Loucy (cell line): ENCODE measurements around the gene C14orf119.

ENCODE experiments used
- H2AFZ ChIP-seq: fragments of 200-600 bp; sonication (generic); 2 replicates; pipeline ENCODE4 v1.6.0; 2016; ENCODE audit warnings: antibody characterized with exemption, mild to moderate bottlenecking, low read length, moderate library complexity
- H3F3A ChIP-seq: fragments of 200-600 bp; 2 replicates; pipeline ENCODE4 v1.6.0; 2016; ENCODE audit warnings: antibody characterized with exemption, low read depth, mild to moderate bottlenecking
- H3K27me3 ChIP-seq: fragments of 200-600 bp; sonication (generic); 2 replicates; pipeline ENCODE4 v1.6.1; 2014; ENCODE audit warnings: low read length, mild to moderate bottlenecking; ENCODE audit not compliant: insufficient read depth, poor library complexity, severe bottlenecking
- H3K36me3 ChIP-seq: fragments of 200-600 bp; sonication (generic); 2 replicates; pipeline ENCODE4 v1.6.1; 2016; ENCODE audit warnings: low read length; ENCODE audit not compliant: insufficient read depth
- H3K4me1 ChIP-seq: fragments of 200-600 bp; sonication (generic); 2 replicates; pipeline ENCODE4 v1.5.1; 2014; ENCODE audit warnings: low read length, mild to moderate bottlenecking; ENCODE audit not compliant: insufficient read depth, poor library complexity, severe bottlenecking
- H3K4me2 ChIP-seq: fragments of 200-600 bp; sonication (generic); 2 replicates; pipeline ENCODE4 v1.6.0; 2014; ENCODE audit warnings: antibody characterized with exemption, low read length, low read depth, mild to moderate bottlenecking; ENCODE audit not compliant: poor library complexity, severe bottlenecking
- H3K4me3 ChIP-seq: fragments of 200-600 bp; sonication (generic); 2 replicates; pipeline ENCODE4 v1.5.1; 2014; ENCODE audit warnings: low read length, mild to moderate bottlenecking, mixed read lengths; ENCODE audit not compliant: poor library complexity, severe bottlenecking
- H3K79me2 ChIP-seq: fragments of 200-600 bp; sonication (generic); 2 replicates; pipeline ENCODE4 v1.6.1; 2014; ENCODE audit warnings: low read length; ENCODE audit not compliant: insufficient read depth
- H3K9ac ChIP-seq: fragments of 200-600 bp; sonication (generic); 2 replicates; pipeline ENCODE4 v1.6.0; 2014; ENCODE audit warnings: mild to moderate bottlenecking, low read depth, low read length, moderate library complexity; ENCODE audit not compliant: poor library complexity, severe bottlenecking
- H3K9me2 ChIP-seq: fragments of 200-600 bp; sonication (generic); replicated peaks from 2 replicates; pipeline ENCODE4 v1.6.1; 2016; ENCODE audit warnings: low read depth, low read length, mixed read lengths
- H3K9me3 ChIP-seq: fragments of 200-600 bp; sonication (generic); 2 replicates; pipeline ENCODE4 v1.6.1; 2014; ENCODE audit warnings: mild to moderate bottlenecking, antibody characterized with exemption, low read length, low read depth; ENCODE audit not compliant: insufficient read depth
- H4K20me1 ChIP-seq: fragments of 200-600 bp; sonication (generic); 2 replicates; pipeline ENCODE4 v1.6.0; 2014; ENCODE audit warnings: antibody characterized with exemption, low read length, mild to moderate bottlenecking; ENCODE audit not compliant: insufficient read depth, poor library complexity, severe bottlenecking
- EZH2phosphoT487 ChIP-seq: fragments of 200-600 bp; IDR thresholded peaks from 2 replicates; pipeline ENCODE4 v1.6.1; 2018; ENCODE audit warnings: antibody characterized with exemption, mild to moderate bottlenecking, moderate library complexity, borderline replicate concordance
- TF ChIP-seq, protein P1 (sequence below): fragments of 200-600 bp; sonication (generic); conservative IDR thresholded peaks from 2 replicates; pipeline ENCODE4 v1.5.1; 2014; ENCODE audit warnings: mild to moderate bottlenecking, antibody characterized with exemption, low read length

C14orf119 gene

DNA sequence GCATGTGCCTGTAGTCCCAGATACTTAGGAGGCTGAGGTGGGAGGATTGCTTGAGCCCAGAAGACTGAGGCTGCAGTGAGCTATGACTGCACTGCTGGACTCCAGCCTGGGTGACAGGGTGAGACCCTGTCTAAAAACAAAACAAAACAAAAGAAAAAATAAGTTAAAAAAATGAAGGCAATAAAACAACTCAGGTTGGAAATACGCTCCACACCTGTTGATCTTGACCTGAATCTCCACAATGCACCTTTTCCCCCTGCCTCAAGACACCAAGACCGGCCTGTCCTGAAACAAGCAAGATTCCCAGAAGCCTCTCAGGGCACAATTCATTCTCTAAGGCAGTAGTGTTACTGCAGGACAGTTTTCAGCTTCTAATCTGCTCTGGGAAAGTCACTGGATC, 44.6 kb downstream of the C14orf119 start:
- Histone ChIP-seq H3K27me3 (no peaks in the 10 kb centered on the region), H3K36me3 (no peaks in the 10 kb centered on the region), H3F3A (no peaks in the 10 kb centered on the region), H3K79me2 (no peaks in the 10 kb centered on the region), H3K4me2 (no peak overlapping the region), H4K20me1 (no peaks in the 10 kb centered on the region), H3K9me2 (no peaks in the 10 kb centered on the region), H2AFZ (no peak overlapping the region), H3K9ac (no peak overlapping the region), H3K4me3 (no peak overlapping the region), H3K9me3 (no peaks in the 10 kb centered on the region), H3K4me1 (no peaks in the 10 kb centered on the region)
- no peak for TF ChIP-seq EZH2phosphoT487
- TF ChIP-seq, protein P1, sequence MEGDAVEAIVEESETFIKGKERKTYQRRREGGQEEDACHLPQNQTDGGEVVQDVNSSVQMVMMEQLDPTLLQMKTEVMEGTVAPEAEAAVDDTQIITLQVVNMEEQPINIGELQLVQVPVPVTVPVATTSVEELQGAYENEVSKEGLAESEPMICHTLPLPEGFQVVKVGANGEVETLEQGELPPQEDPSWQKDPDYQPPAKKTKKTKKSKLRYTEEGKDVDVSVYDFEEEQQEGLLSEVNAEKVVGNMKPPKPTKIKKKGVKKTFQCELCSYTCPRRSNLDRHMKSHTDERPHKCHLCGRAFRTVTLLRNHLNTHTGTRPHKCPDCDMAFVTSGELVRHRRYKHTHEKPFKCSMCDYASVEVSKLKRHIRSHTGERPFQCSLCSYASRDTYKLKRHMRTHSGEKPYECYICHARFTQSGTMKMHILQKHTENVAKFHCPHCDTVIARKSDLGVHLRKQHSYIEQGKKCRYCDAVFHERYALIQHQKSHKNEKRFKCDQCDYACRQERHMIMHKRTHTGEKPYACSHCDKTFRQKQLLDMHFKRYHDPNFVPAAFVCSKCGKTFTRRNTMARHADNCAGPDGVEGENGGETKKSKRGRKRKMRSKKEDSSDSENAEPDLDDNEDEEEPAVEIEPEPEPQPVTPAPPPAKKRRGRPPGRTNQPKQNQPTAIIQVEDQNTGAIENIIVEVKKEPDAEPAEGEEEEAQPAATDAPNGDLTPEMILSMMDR: no peak

DNA sequence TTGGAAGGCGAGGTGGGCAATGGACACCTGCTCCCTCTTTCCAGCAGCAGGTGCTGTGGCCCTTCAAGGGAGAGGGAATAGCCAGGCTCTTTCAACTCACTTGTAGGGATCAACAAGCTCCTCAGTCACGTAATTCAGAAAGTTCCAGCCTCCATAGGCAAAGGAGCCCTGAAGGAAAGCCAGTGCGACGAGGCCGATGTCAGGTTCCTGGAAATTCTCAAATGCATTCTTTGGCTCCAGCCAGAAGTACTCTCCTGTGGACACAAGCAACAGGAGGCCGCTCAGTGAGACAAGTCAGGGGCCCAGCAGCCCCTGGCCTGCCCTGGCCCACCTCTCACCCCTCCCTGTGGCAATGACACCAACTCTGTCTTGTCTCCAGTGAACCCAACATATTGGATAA, 45.1 kb downstream of the C14orf119 start:
- Histone ChIP-seq H3F3A (no peaks in the 10 kb centered on the region), H3K9me2 (no peaks in the 10 kb centered on the region), H2AFZ (no peak overlapping the region), H4K20me1 (no peaks in the 10 kb centered on the region), H3K79me2 (no peaks in the 10 kb centered on the region), H3K9ac (no peak overlapping the region), H3K9me3 (no peaks in the 10 kb centered on the region), H3K4me1 (no peaks in the 10 kb centered on the region), H3K4me2 (no peak overlapping the region), H3K36me3 (no peaks in the 10 kb centered on the region), H3K27me3 (no peaks in the 10 kb centered on the region), H3K4me3 (no peak overlapping the region)
- TF ChIP-seq, protein P1: no peak
- TF ChIP-seq EZH2phosphoT487: no peak

DNA sequence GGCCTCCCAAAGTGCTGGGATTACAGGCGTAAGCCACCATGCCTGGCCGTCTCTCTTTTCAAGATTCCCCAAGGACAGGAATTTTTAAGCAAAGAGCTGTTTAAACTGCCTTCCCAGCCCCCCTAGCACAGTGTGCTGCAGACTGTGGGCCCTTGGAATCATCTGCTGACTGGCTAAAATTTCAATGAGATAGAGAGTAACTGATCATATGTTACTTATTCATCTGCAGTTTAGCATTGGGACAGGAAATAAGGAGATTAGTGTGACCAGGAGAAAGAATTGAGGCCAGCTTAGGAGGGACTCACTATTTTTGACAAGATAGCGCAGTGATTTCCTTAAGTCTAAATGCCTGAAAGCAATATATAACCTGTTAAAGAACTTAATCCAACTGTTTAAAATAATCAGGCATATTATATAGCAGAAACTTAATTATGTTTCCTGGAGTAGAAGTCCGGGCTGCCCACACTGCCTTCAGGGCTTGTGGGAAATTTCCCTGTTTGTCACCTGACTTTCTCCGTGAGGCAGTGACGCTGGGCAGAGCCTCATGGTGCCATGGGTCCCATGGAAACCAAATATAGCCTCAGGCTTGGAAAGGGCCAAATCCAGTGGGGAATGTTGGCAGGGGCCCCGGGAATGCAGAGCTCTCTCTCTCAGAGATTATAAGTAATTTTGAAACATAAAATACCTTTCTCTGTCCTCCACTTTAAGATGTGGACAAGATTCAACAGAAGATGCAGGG, 46.6 kb downstream of the C14orf119 start:
- H4K20me1 ChIP-seq: no peaks in the 10 kb centered on the region
- H2AFZ ChIP-seq: no peak overlapping the region
- H3K4me1 ChIP-seq: no peaks in the 10 kb centered on the region
- H3K9me2 ChIP-seq: no peaks in the 10 kb centered on the region
- no peaks in the 10 kb centered on the region for H3F3A ChIP-seq
- H3K4me2 ChIP-seq: no peak overlapping the region
- H3K36me3 ChIP-seq: no peaks in the 10 kb centered on the region
- H3K9me3 ChIP-seq: no peaks in the 10 kb centered on the region
- no peak overlapping the region for H3K9ac ChIP-seq
- no peak overlapping the region for H3K4me3 ChIP-seq
- H3K79me2 ChIP-seq: no peaks in the 10 kb centered on the region
- TF ChIP-seq, protein P1: no peak
- no peak for TF ChIP-seq EZH2phosphoT487
- no peaks in the 10 kb centered on the region for H3K27me3 ChIP-seq
